ENCODE measurements around the gene PRLR. TPM values are rescaled to one million over a fixed set of nuclear protein-coding genes. Genes with fewer than 3 reads are reported as not detected.

The PRLR gene
- total RNA-seq, 1 donor from 2014 or later: not detected

DNA sequence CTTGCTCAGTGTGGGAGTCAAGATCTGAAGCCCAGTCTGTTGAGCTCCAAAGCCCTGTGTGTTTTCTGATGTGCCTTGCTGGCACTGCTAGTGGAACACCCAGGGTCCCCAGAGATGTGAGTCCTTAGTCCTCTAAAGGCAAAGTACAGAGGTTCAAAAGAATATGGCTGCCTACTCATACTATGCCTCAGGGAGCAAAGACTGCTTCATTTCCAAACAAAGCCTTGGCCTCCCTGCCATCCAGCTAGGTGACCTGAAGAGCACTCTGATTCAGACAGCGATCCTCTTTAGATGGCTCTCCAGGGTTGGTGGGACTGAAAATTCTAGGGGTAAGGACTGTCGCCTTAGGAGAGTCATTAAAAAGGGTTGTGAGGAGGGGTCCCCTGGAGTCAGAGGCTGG is 2.0 kb downstream of the PRLR start:
- H3K4me1 Mint-ChIP-seq (ENCODE audit: low read depth): peaks cover 7% of the 10 kb centered on the region
- H3K36me3 Mint-ChIP-seq (ENCODE audit: low read depth): no peaks in the 10 kb centered on the region
- intact Hi-C loops (cut with micrococcal nuclease): no loop called here
- H3K27ac Mint-ChIP-seq: no peak overlapping the region
- DNase-seq (ENCODE audit: low spot score): no peak
- H3K27me3 Mint-ChIP-seq (ENCODE audit: low read depth): peaks cover 49% of the 10 kb centered on the region
- no peaks in the 10 kb centered on the region for H3K9me3 Mint-ChIP-seq
- H3K4me3 Mint-ChIP-seq (ENCODE audit: low read depth): no peak overlapping the region

DNA sequence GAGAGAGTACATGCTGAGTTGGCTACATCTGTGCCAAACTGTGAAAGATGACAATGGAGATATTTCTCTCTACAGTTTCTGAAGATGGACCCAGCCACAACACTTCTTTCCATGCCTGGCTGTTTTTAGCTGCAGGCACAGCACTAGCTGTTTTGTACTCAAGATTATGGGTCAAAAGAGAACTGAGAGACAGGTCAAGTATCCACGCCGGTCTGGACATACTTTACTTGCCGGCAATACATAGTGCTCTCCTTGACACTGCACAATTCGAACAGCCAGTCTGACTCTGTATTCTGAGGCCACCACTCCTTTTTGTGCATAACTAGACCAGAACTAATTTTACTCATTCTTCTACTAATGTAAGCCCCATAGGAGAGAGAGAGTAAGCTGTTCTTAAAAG is 2.6 kb downstream of the PRLR start:
- Mint-ChIP-seq H3K27me3 (ENCODE audit: low read depth) (peaks cover 47% of the 10 kb centered on the region), H3K4me3 (ENCODE audit: low read depth) (no peak overlapping the region), H3K4me1 (ENCODE audit: low read depth) (peaks cover 7% of the 10 kb centered on the region), H3K27ac (no peak overlapping the region), H3K9me3 (no peaks in the 10 kb centered on the region), H3K36me3 (ENCODE audit: low read depth) (no peaks in the 10 kb centered on the region)
- intact Hi-C loops (cut with micrococcal nuclease): no loop called here
- no peak for DNase-seq (ENCODE audit: low spot score)

DNA sequence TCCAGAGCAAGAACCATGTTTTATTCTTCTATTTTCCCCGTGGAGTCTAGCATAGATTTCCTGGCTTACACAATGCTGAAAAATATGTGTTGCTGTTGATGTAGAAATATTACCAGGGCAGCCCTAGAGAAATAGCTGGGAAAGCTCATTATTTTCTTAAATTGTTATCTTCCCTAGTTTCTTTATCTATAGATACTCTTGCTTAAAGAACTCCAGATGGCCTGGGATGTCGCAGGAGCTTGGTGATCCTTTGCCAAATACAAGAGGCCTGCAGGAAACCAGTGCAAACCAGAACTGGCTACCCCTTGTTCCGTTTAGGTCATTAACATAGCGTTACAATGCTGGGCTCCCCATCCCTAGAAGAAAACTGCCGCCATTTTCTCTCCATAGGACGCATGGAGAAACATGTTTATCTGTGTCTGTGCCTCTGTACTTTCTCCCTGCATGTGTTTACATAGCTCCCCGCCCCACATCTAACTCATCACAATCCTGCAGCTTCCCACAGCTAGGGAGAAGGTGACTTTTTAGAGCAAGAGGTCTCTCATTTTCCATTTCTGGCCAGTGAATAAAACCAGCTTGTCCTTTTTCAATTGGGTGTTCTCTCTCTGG is 6.4 kb downstream of the PRLR start:
- H3K36me3 Mint-ChIP-seq (ENCODE audit: low read depth): no peaks in the 10 kb centered on the region
- intact Hi-C loops (cut with micrococcal nuclease): no loop called here
- no peaks in the 10 kb centered on the region for H3K4me1 Mint-ChIP-seq (ENCODE audit: low read depth)
- no peaks in the 10 kb centered on the region for H3K9me3 Mint-ChIP-seq
- no peak overlapping the region for H3K27ac Mint-ChIP-seq
- DNase-seq (ENCODE audit: low spot score): no peak
- H3K4me3 Mint-ChIP-seq (ENCODE audit: low read depth): no peak overlapping the region
- peaks cover 30% of the 10 kb centered on the region for H3K27me3 Mint-ChIP-seq (ENCODE audit: low read depth)

DNA sequence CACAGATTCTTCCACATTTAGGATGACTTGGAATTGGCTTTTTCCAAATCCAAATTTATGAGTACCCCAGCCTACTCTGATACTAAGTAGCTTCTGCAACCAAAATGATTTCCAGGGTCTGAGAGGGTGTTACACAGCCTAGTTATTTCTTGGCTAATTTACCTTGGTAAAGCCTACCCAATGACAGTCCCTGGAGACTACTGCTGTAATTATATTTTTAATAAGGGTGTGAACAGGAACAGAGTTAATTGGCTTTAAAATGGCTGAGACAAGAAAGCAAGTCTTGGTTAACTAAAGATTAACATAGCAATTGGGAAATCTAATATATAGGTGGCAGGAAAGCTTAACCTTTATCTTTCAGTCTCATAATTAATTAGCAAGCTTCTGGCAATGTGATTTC is 9.3 kb downstream of the PRLR start:
- Mint-ChIP-seq H3K9me3 (no peaks in the 10 kb centered on the region), H3K27me3 (ENCODE audit: low read depth) (peaks cover 14% of the 10 kb centered on the region), H3K36me3 (ENCODE audit: low read depth) (no peaks in the 10 kb centered on the region), H3K4me1 (ENCODE audit: low read depth) (no peaks in the 10 kb centered on the region), H3K4me3 (ENCODE audit: low read depth) (no peak overlapping the region), H3K27ac (no peak overlapping the region)
- intact Hi-C loops (cut with micrococcal nuclease): no loop called here
- no peak for DNase-seq (ENCODE audit: low spot score)

DNA sequence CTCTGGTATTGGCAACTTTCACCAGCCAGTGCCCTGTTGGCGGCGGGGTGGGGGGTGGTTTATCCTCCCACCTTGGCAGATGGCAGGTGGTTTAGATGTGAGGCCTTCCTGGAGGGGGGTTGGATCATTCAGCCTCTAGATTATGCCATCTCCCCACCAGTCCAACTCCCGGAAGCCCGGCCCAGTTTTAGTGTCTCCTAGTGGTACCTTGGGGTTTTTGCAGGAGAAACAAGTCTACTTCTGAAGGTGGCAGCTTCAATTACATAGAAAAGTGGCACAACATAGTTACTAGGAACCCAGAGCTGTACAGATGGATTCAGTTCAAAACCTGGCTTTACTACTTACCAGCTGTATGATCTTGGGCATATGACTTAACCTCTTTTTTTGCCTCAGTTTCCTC is 11.3 kb downstream of the PRLR start:
- H3K4me3 Mint-ChIP-seq (ENCODE audit: low read depth): no peak overlapping the region
- H3K4me1 Mint-ChIP-seq (ENCODE audit: low read depth): no peaks in the 10 kb centered on the region
- intact Hi-C loops (cut with micrococcal nuclease): no loop called here
- no peaks in the 10 kb centered on the region for H3K36me3 Mint-ChIP-seq (ENCODE audit: low read depth)
- no peaks in the 10 kb centered on the region for H3K9me3 Mint-ChIP-seq
- no peak for DNase-seq (ENCODE audit: low spot score)
- H3K27me3 Mint-ChIP-seq (ENCODE audit: low read depth): peaks cover 9% of the 10 kb centered on the region
- H3K27ac Mint-ChIP-seq: no peak overlapping the region

DNA sequence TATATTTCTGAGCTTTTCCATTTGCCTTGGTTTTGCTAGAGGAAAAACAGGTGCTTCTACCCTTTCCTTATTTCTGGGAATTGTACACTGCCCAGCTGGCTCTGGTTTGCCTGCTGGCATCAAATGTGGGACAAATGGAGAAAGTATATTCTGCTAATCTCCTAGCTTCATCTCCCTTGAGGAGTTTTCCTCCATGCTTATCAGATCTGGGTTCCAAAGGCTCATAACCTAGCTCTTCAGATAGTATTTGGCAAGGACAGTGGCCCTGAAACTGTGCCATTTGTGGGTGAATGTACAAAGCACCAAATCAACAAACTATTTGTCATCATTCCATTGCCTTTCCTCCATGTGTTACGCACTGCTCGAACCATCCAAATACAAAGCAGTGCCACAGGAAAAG is 16.2 kb downstream of the PRLR start:
- no peaks in the 10 kb centered on the region for H3K36me3 Mint-ChIP-seq (ENCODE audit: low read depth)
- DNase-seq (ENCODE audit: low spot score): no peak
- no peaks in the 10 kb centered on the region for H3K4me1 Mint-ChIP-seq (ENCODE audit: low read depth)
- H3K27me3 Mint-ChIP-seq (ENCODE audit: low read depth): peaks cover 4% of the 10 kb centered on the region
- no peak overlapping the region for H3K27ac Mint-ChIP-seq
- no peak overlapping the region for H3K4me3 Mint-ChIP-seq (ENCODE audit: low read depth)
- intact Hi-C loops (cut with micrococcal nuclease): no loop called here
- H3K9me3 Mint-ChIP-seq: no peaks in the 10 kb centered on the region

DNA sequence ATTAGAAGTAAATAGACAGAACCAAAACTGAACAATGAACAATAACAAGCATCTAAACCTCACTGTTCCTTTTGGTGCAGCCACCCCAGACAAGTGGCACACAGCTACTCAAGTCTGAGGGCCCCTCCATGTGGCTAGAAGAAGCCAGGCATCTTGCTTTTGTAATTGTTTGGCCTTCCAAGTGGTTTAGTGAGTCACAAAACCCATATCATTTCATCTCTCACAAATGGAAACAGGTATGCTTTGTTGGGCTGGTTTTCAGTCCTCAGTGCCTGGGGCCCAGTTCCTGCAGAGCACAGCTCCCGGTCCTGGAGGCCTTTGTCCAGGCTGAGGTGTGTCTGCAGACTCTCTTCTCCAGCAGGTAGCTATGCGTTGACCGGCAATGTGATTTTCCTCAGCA is 16.7 kb downstream of the PRLR start:
- no peak overlapping the region for H3K27ac Mint-ChIP-seq
- H3K36me3 Mint-ChIP-seq (ENCODE audit: low read depth): no peaks in the 10 kb centered on the region
- peaks cover 4% of the 10 kb centered on the region for H3K27me3 Mint-ChIP-seq (ENCODE audit: low read depth)
- no peaks in the 10 kb centered on the region for H3K4me1 Mint-ChIP-seq (ENCODE audit: low read depth)
- no peak for DNase-seq (ENCODE audit: low spot score)
- H3K4me3 Mint-ChIP-seq (ENCODE audit: low read depth): no peak overlapping the region
- H3K9me3 Mint-ChIP-seq: no peaks in the 10 kb centered on the region
- intact Hi-C loops (cut with micrococcal nuclease): no loop called here

DNA sequence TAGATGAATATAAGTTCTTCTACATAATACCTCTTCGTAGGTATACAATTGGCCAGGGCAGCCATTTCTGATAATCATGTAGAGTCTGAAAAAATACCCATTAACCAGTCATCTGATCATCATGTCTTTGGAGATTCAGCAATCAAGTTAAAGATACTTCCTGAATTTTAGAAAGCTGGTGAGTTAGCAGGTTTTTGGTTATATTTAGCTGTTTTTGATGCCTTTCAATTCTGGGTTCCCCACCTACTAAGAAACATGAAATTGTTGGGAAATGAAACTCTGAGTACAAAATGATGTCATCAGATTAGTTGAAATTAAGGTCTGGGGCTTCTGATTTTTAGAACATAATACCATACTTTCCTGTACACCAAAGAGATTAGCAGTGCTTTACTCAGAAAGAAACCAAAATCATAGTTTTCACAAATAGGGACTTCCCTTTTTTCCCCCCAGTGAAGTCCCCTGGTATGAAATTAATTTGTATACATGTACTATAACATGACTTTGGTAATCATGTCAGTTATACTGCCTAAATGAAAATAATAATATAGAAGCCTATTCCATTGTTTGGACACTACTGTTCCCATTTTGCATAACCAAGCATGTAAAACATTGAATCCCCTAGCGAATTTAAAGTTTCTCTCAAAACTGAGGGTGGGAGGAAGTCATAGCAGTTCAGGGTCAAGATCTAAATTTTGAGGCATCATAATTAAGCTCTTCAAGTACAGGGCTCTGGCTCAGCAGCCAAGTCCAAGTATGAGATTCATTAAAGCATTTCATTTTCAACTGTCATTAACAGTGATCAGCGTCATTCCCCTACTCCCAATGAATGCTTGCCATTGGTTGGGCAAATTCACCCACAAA is 17.9 kb downstream of the PRLR start:
- DNase-seq (ENCODE audit: low spot score): no peak
- no peaks in the 10 kb centered on the region for H3K9me3 Mint-ChIP-seq
- H3K36me3 Mint-ChIP-seq (ENCODE audit: low read depth): no peaks in the 10 kb centered on the region
- no peaks in the 10 kb centered on the region for H3K4me1 Mint-ChIP-seq (ENCODE audit: low read depth)
- intact Hi-C loops (cut with micrococcal nuclease): no loop called here
- H3K27ac Mint-ChIP-seq: no peak overlapping the region
- no peak overlapping the region for H3K4me3 Mint-ChIP-seq (ENCODE audit: low read depth)
- H3K27me3 Mint-ChIP-seq (ENCODE audit: low read depth): peaks cover 4% of the 10 kb centered on the region

DNA sequence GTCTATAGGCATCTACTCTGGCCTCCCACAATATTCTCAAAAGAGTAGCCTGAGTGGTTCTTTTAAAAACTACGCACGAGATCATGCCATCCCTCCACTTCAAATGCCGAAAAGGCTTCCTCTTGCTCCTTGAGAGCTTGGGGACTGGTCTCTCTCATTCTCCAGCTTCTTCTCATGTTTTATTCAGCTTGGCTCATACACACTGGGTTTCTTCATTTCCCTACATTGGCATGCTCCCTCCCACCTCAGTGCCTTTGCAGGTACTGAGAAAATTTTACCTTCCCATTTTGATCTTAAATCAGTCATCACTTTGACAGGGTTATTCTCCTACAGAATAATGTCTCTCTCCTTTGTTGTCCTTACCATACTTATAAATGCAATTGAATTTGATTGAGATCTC is 20.4 kb downstream of the PRLR start:
- Mint-ChIP-seq H3K27ac (no peak overlapping the region), H3K9me3 (no peaks in the 10 kb centered on the region), H3K4me1 (ENCODE audit: low read depth) (no peaks in the 10 kb centered on the region), H3K27me3 (ENCODE audit: low read depth) (peaks cover 11% of the 10 kb centered on the region), H3K36me3 (ENCODE audit: low read depth) (no peaks in the 10 kb centered on the region), H3K4me3 (ENCODE audit: low read depth) (no peak overlapping the region)
- intact Hi-C loops (cut with micrococcal nuclease): no loop called here
- no peak for DNase-seq (ENCODE audit: low spot score)

DNA sequence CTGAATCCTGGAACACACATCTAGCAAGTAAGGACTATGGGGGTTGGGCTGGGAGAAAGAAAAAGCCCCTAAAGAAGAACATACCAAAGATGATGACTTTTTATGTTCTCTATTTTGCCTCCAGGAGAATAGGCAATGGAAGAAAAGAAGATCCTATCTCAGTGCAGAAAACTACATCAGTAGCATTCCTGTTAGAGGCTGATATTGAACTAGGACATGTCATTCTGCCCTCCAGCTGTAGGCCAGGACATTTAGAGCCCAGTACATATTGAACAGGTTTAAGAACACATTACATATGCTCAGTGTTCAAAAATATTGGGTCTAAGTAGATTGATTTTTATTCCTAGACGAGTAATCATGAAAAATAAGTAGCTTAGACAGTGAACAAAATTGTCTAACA is 24.7 kb downstream of the PRLR start:
- intact Hi-C loops (cut with micrococcal nuclease): no loop called here
- Mint-ChIP-seq H3K4me1 (ENCODE audit: low read depth) (no peaks in the 10 kb centered on the region), H3K27ac (no peak overlapping the region), H3K9me3 (no peaks in the 10 kb centered on the region), H3K4me3 (ENCODE audit: low read depth) (no peak overlapping the region), H3K27me3 (ENCODE audit: low read depth) (peaks cover 10% of the 10 kb centered on the region), H3K36me3 (ENCODE audit: low read depth) (no peaks in the 10 kb centered on the region)
- no peak for DNase-seq (ENCODE audit: low spot score)

DNA sequence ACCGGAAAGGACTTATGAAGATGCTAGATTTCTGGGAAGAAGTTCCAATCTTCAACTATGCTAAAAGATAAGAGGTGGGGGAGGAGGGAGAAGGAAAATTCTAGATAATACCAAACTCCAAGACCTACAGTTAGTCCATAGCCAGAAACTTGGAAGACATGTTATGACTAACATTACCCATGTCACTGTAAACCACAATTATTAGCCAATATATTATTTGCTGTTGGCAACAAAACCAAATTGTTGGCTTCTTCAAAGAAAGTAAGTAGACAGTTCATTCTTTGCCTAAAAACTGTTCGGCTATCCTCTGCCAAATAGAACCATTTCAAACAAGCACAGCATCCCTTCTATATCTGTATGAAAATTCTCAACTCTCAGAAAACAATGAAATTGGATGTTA is 25.1 kb downstream of the PRLR start:
- Mint-ChIP-seq H3K27me3 (ENCODE audit: low read depth) (peaks cover 10% of the 10 kb centered on the region), H3K4me1 (ENCODE audit: low read depth) (no peaks in the 10 kb centered on the region), H3K36me3 (ENCODE audit: low read depth) (no peaks in the 10 kb centered on the region), H3K4me3 (ENCODE audit: low read depth) (no peak overlapping the region), H3K9me3 (no peaks in the 10 kb centered on the region), H3K27ac (no peak overlapping the region)
- intact Hi-C loops (cut with micrococcal nuclease): no loop called here
- DNase-seq (ENCODE audit: low spot score): no peak

DNA sequence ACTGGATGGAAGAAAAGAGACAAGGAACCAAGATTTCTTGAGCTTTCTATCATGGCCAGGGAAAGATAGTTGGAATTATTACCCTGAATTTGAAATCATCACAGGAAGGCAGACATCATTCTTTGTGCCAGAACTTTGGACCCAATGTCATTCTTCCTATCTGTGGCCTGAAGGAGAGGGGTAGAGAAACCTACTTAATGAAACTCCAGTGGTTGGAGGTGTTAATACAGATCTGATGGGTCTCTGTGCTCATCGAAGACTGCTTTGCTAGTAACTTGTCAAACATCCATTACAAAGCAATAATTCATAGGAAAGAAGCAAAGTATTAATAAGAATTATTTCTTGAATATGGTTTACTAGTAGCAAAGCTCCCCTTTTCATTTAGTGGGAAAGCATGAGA is 26.9 kb downstream of the PRLR start:
- Mint-ChIP-seq H3K9me3 (no peaks in the 10 kb centered on the region), H3K4me3 (ENCODE audit: low read depth) (no peak overlapping the region), H3K27me3 (ENCODE audit: low read depth) (peaks cover 10% of the 10 kb centered on the region), H3K27ac (no peak overlapping the region), H3K4me1 (ENCODE audit: low read depth) (no peaks in the 10 kb centered on the region), H3K36me3 (ENCODE audit: low read depth) (no peaks in the 10 kb centered on the region)
- DNase-seq (ENCODE audit: low spot score): no peak
- intact Hi-C loops (cut with micrococcal nuclease): loop anchor here (5.0 kb wide), 1 partner anchor 116 kb away; no protein-coding TSS in a partner anchor

DNA sequence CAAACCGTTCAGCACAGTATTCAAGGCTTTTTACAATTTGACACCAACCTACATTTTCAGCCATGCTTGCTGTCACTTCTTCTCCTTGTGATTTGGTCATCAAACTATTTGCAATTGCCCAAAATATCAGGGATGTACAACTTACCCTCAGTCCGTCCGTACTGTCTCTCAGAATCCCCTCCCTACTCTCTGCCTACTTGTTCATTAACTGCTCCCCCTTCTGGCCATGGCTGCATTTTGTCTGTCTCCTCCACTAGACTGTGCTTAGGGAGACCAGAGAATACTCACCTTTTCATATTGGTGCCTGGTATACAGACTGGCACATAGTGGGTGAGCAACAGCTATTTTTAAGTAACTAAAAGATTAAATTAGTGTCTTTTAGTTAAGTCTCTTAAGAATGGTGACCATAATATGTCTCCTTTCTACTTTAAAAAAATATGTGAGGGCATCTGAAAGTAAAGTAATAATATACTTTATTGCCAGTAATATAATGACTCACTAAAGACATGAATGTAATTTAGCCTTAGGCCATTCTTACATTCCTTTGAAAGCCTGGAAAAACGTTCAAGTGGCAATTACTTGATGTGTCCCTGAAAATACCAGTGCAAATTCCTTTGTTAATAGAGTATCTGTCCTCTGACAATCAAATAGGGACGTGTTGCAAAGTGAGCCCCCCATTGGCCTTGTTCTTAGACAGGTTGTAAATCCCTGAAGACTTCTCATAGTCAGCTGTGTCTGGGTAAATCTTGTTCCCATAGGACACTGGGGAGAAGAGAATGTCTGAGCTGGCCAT is 27.8 kb downstream of the PRLR start:
- H3K36me3 Mint-ChIP-seq (ENCODE audit: low read depth): no peaks in the 10 kb centered on the region
- H3K9me3 Mint-ChIP-seq: no peaks in the 10 kb centered on the region
- intact Hi-C loops (cut with micrococcal nuclease): loop anchor here (5.0 kb wide), 1 partner anchor 115 kb away; no protein-coding TSS in a partner anchor
- H3K4me1 Mint-ChIP-seq (ENCODE audit: low read depth): no peaks in the 10 kb centered on the region
- DNase-seq (ENCODE audit: low spot score): no peak
- H3K4me3 Mint-ChIP-seq (ENCODE audit: low read depth): no peak overlapping the region
- peaks cover 15% of the 10 kb centered on the region for H3K27me3 Mint-ChIP-seq (ENCODE audit: low read depth)
- H3K27ac Mint-ChIP-seq: no peak overlapping the region

Data from activated T-helper 2 cell treated with anti-CD3 and anti-CD28 coated beads, Interferon-gamma antibody, Interleukin-2, Interleukin-4, amounts not matched to agents 10 μg/mL and 5 μg/mL and 100 μg/mL, durations not matched to agents 14 hours and 24 hours and 36 hours (primary cell).